HL-60 (cell line): ENCODE data around the gene FN1.

ENCODE experiments used
- DNase-seq, 2 experiments: peaks; one replicate each; pipeline ENCODE4 v3.0.0-alpha.2; 2010 to 2020; ENCODE audit warnings: low read depth in 1 of 2, low spot score in 1 of 2
- H3K27ac ChIP-seq: fragments of 250-450 bp; sonication (Bioruptor Pico); replicated peaks from 2 replicates; pipeline ENCODE4 v1.5.1; 2020; ENCODE audit warnings: mild to moderate bottlenecking, moderate library complexity
- H3K27me3 ChIP-seq: fragments of 250-450 bp; sonication (Bioruptor Pico); 2 replicates; pipeline ENCODE4 v1.5.1; 2021; ENCODE audit warnings: mild to moderate bottlenecking, moderate library complexity; ENCODE audit not compliant: insufficient read depth, poor library complexity, severe bottlenecking
- H3K4me3 ChIP-seq: replicated peaks from 2 replicates; pipeline ENCODE4 v1.5.1; 2011; ENCODE audit warnings: mild to moderate bottlenecking, control low read depth, low read length; ENCODE audit not compliant: insufficient read depth
- CTCF ChIP-seq: IDR thresholded peaks from one replicate; pipeline ENCODE4 v1.5.1; 2011; ENCODE audit warnings: low read length, control low read depth, inconsistent platforms; ENCODE audit not compliant: insufficient read depth
- GABPA ChIP-seq: IDR thresholded peaks from 2 replicates; pipeline ENCODE4 v1.6.1; 2012; ENCODE audit warnings: low read depth
- POLR2AphosphoS5 ChIP-seq: IDR thresholded peaks from 2 replicates; pipeline ENCODE4 v1.6.1; 2012; ENCODE audit warnings: low read depth
- REST ChIP-seq: IDR thresholded peaks from 2 replicates; pipeline ENCODE4 v1.6.1; 2012; ENCODE audit warnings: low read depth; ENCODE audit not compliant: insufficient replicate concordance
- SPI1 ChIP-seq: IDR thresholded peaks from 2 replicates; pipeline ENCODE4 v1.6.1; 2012; ENCODE audit warnings: low read depth, mild to moderate bottlenecking, borderline replicate concordance

FN1 gene

GRCh38 chr2:215396595-215397313 is 39.1 kb downstream of the FN1 start:
- Histone ChIP-seq H3K4me3 (no peak overlapping the region), H3K27me3 (no peaks in the 10 kb centered on the region), H3K27ac (no peak overlapping the region)
- peak; percentile 69 to 70 for DNase-seq
- TF ChIP-seq GABPA (no peak), REST (no peak), SPI1 (no peak)

- no peak overlapping the region for H3K27ac ChIP-seq
- no peak for TF ChIP-seq CTCF
- TF ChIP-seq POLR2AphosphoS5 = no peak
- no peak for TF ChIP-seq GABPA
- TF ChIP-seq REST = no peak
- TF ChIP-seq SPI1 = no peak
- no peak for DNase-seq
- H3K27me3 ChIP-seq = no peaks in the 10 kb centered on the region
- no peak overlapping the region for H3K4me3 ChIP-seq
Measured at GRCh38 chr2:215395687-215396460, 40.0 kb downstream of the FN1 start.

- DNase-seq = no peak
- H3K4me3 ChIP-seq = no peak overlapping the region
- no peak overlapping the region for H3K27ac ChIP-seq
- H3K27me3 ChIP-seq = no peaks in the 10 kb centered on the region
- TF ChIP-seq SPI1 (no peak), POLR2AphosphoS5 (no peak), CTCF (no peak)
Measured at GRCh38 chr2:215394102-215394805, 41.6 kb downstream of the FN1 start.

GRCh38 chr2:215392687-215393270 is 43.1 kb downstream of the FN1 start:
- no peak for DNase-seq
- no peak overlapping the region for H3K4me3 ChIP-seq
- H3K27ac ChIP-seq = no peak overlapping the region
- TF ChIP-seq SPI1 = no peak
- TF ChIP-seq REST = no peak
- TF ChIP-seq CTCF = no peak
- TF ChIP-seq POLR2AphosphoS5 = no peak
- no peak for TF ChIP-seq GABPA
- no peaks in the 10 kb centered on the region for H3K27me3 ChIP-seq
